GM21360 (cell line): ENCODE measurements around the gene RENBP.
A peak's percentile ranks its signal among the peaks of the same experiment; 100 is the strongest.

Experiments used
- ATAC-seq: cut with Tn5 transposase; IDR thresholded peaks from one replicate; pipeline ENCODE4 v1.9.1; 2021; ENCODE audit warnings: mild to moderate bottlenecking, moderate library complexity; ENCODE audit not compliant: unreplicated experiment

Gene RENBP

GRCh38 chrX:153901753-153902140, 42.7 kb downstream of the RENBP start:
- ATAC-seq, result no peak

DNA sequence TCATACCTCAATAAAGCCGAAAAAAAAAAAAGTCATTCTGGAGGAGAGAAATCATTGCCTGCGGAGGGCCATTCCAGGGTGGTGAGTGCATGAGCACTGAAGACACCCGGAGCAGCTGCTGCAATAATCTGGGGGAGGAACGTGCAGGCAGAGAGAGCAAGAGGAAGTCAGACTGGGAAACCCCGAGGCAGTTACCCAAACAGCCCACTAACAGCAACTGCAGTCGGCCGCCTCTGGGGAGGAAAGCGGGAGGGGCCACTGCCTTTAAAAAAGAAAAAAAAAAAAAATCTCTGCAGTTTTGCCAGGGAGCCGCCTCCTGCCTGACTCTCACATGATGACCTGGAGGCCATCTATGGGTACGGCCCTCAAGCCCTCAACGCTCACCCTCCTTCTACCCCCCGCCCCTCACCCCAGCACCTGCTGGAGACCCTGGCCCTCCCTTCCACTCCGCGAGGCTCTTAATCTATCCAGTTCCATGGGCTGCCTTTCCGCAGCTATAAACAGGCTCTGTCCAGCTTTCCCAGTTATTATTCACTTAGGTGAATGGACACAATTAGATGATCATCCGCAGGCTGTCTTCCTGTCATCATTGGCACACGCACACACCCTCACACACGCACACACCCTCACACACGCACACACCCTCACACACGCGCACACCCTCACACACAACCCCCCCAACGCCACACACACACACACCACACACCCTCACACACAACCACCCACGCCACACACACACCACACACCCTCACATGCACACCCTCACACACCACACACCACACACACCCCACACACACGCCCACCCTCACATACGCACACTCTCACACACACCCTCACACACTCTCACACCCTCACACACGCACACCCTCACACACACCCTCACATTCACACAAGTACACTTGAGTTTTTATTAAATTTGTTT, 43.4 kb downstream of the RENBP start:
- ATAC-seq, result peak; percentile 73

DNA sequence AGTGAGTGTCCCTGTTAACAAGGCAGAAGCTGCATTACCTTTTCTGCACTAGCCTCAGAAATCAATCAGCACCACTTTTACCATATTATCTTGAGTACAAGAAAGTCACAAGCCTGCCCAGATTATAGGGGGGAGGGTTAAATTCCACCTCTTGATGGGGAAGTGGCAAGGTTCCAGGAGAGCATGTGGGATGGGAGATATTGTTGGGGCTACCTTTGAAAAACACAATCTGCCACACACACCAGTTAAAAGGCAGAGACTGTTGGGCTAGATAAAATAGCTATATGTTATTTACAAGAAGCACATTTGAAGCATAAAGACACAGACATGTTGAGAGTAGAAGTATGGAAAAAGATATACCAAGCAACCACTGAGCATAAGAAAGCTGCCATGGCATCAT, 46.5 kb downstream of the RENBP start:
- no peak for ATAC-seq

DNA sequence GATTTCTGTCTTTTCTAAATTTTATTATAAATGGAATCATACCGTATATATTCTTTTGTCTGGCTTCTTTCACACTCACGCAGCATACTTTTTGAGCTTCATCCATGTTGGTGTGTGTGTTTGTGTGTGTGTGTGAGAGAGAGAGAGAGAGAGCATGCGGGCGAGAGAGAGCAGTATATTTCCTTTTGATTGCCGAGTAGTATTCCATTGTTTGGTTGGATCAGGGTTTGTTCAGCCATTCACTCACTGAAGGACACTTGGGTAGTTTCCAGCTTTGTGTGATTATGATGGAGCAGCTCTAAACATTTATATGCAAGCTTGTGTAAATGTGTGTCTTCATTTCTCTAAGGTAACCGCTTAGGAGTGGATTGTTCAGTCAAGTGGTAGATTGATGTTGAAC, 55.3 kb downstream of the RENBP start:
- no peak for ATAC-seq

GRCh38 chrX:153888344-153888743, 56.1 kb downstream of the RENBP start:
- ATAC-seq, result no peak

DNA sequence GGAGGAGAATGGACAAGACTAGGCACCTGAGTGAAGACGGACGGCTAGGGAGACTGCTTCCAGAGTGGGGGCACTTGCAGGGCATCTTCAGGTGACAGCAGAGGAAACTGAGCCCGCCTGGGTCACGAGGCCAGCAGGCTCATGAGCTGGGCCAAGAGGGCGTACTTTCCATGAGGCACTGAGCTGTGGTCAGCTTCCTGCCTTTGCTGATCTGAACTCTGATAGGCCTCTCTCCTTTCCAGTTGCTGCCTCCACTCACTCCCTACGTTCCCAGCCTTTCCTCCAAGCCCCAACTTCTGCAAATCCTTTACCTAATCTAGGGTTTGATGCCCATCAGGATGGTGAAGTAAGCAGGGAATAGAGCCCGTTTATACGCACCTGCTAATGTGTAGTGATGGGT, 57.1 kb downstream of the RENBP start:
- no peak for ATAC-seq

- ATAC-seq, result no peak
Measured at GRCh38 chrX:153886915-153887314, 57.5 kb downstream of the RENBP start.

DNA sequence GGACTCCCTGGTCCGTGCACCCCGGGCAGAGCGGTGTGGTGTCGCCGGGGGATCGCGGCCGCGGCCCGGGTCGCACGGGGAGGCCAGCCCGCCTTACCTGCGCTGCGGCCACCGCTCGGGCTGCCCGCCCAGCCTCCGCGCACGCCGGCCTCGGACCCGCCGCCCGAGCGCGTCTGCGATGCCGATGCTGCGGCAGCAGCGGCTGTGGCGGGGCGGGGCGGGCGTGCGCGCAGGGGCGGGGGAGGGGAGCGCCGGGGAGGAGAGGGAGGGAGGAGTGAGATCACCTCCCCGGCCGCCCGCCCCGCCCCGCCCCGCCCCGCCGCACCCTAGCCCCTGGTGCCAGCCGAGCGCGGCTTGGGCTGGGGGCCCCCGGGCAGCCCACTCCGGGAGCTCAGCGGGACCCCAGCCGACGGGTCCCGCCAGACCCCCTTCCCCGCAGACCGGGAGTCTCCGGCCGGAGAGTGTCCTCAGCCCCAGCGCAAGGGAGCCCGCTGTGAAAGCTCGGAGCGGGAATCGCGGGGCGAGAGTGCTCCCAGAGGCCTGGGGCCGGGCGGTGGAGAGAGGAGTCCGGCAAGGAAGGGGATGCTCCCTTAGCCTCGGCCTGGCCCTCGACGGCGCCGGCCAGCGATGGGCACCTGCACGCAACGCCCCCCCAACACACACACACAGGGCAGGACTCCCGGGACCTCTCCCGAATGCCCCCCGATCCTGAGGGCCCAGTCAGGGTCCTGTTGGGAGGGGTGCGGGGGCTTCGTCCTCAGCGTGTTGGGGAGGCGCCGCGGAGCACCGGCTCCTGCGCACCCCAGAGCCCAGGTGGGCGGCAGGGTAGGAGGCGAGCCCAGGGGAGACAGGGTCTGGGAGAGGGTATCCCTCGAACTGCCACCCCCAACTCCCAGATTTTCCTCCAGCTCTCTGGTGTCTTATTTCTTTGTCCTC, 58.2 kb downstream of the RENBP start, which contains the start of gene L1CAM:
TSS of gene L1CAM (minus strand) at position 206 of the 936 bp plus-strand sequence. CDS start 10,337 bp downstream, outside the sequence.
- no peak for ATAC-seq
